HG03196 (cell line): ENCODE data around the gene R3HDM4.

Experiments
- ATAC-seq: cut with Tn5 transposase; IDR thresholded peaks from one replicate; pipeline ENCODE4 v1.9.1; 2021; ENCODE audit not compliant: unreplicated experiment

Gene R3HDM4

DNA sequence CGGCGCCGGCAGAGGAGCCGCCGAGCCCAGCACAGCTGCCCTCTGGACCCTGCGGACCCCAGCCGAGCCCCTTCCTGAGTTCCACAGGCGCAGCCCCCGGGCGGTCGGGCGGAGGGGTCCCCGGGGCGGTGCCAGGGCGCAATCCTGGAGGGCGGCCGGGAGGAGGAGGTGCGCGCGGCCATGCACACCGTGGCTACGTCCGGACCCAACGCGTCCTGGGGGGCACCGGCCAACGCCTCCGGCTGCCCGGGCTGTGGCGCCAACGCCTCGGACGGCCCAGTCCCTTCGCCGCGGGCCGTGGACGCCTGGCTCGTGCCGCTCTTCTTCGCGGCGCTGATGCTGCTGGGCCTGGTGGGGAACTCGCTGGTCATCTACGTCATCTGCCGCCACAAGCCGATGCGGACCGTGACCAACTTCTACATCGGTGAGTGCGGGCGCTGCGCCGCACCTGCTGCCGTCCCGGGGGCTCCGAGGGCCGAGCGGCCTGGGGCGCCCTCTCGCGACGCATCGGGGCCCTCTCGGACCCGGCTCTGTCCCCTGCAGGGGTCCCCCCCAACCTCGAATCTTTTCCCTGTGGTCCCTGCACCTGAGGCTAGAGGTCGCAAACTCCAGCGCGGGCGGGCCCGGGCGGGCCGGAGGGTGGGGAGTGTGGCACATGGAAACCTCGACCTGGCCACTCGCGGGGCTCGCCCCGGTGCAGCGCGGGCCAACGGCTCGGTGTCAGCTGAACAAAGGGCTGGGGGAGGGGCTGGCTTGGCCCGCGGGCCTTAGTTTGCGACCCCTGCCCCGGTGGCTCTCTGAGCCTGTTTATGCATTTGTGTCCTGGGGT is 4.5 kb upstream of the R3HDM4 start, which contains the start of gene KISS1R:
TSS of gene KISS1R (plus strand) at position 11 of the 829 bp plus-strand sequence. CDS start at position 181, 170 bp downstream.
- no peak for ATAC-seq

DNA sequence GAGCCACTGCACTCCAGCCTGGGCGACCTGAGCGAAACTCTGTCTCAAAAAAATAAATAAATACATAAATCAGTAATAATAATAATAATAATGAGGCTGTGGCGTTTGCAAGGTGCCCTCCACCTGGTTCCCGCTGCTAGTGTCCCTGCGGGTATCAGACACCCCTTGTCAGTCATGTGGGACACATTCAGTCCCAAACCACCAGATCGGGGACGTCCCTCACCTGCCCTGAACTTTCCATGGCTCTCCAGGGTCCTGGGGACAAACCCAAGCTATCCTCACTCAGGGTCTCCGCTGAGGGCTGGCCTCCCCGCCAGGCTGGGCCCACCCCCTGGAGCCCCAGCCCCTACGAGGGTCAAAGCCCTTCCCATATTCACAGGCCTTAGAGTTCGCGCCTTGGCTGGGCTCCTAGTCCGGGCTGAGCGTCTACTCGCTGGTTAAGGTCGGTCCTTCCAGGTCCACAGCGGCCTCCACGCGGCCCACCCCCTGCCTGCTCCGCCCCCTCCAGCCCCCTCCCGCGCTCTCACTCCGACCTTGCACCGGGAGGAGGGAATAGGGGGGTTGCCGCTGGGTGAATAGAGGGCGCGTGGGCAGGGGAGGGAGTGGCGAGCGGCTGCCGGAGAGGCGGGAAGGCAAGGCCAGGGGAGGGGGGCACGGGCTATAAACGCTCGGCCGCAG is 3.8 kb upstream of the R3HDM4 start:
- no peak for ATAC-seq

DNA sequence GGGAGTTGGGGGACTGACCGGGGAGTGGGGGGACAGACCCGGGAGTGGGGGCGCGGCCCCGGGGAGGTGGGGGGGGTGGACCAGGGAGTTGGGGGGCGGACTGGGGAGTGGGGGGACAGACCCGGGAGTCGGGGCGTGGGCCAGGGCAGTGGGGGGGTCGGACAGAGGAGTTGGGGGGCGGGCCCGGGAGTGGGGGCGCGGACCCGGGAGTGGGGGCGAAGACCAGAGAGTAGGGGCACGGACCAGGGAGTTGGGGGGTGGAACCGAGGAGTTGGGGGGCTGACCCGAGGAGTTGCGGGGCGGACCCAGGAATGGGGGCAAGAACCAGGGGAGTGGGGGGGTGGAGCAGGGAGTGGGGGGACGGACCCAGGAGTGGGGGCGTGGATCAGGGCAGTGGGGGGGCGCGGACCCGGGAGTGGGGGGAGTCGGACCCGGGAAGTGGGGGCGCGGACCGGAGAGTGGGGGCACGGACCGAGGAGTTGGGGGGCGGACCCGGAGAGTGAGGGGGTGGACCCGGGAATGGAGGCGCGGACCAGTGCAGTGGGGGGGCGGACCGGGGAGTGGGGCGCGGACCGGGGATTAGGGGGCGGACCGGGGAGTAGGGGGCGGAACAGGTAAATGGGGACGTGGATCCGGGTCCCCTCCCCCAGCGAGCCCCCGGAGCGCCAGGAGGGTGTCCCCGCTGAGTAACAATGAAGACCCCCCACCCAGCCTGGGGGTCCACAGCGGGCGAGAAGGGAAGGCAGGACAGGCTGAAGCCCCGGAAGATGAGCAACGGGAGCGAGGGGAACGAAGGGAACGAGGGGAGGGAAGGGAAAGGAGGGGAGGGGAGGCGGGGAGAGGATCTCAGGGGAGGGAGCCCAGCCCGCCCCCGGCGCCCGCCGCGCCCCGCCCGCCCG is 589 bp downstream of the R3HDM4 start:
- ATAC-seq, result no peak

DNA sequence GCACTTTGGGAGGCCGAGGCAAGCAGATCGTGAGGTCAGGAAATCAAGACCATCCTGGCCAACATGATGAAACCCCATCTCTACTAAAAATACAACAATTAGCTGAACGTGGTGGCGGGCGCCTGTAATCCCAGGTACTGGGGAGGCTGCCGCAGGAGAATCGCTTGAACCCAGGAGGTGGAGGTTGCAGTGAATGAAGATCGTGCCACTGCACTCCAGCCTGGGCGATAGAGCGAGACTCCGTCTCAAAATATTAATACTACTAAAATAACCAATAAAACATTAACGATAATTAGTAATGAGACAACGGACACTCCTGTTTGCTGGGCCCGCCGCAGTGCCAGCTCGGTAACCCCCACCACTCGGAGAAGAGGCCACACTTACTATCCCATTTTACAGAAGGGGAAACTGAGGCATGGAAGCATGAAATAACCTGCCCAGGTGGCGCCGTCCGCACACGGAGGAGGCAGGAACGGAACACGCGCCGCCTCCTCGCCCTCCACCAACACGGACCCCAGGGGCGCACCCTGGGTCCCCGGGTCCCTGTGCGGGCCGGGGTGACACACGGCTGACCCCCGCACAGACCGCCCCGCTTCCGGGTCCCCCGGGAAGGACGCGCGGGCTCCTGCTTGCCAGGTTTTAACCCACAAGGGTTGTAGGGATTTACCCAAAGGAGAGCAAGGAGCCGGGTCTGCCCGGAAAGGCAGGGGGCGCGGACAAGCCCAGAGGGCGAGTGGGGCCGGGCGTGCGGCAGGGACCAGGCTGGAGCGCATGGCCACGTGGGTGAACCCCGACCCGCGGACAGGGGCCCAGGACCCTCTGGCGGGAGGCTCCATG is 1.6 kb downstream of the R3HDM4 start:
- no peak for ATAC-seq

DNA sequence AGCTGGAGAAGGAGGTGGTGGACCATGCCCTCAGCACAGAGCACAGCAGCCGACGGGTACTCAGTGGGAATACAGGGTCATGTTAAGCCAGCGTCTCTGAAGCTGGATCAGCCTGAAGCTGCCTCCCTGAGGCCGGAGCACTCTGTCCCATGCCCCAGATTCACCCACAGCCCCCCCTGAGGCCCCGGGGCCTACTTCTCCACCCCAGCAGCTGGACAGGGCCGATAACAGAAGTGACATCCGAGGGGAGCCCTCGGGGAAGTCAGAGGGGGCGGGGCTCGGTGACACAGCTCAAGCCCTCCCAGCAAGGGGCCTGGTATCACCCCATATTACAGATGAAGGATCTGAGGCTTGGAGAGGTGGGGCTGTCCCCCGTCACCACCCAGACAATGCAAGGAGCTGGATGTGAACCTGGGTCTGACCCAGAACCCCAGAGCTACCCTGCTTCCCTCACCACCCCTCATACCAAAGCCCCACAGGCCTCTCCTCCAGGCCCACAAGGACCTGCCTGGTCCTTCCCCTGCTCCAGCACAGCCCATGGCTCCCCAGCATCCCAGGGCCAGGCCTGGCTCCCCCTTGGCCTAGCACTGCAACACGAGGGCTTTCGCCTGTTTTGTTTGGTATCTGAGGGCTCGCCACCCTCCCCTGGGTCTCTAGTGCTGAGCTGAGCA is 5.7 kb downstream of the R3HDM4 start:
- ATAC-seq, result no peak

DNA sequence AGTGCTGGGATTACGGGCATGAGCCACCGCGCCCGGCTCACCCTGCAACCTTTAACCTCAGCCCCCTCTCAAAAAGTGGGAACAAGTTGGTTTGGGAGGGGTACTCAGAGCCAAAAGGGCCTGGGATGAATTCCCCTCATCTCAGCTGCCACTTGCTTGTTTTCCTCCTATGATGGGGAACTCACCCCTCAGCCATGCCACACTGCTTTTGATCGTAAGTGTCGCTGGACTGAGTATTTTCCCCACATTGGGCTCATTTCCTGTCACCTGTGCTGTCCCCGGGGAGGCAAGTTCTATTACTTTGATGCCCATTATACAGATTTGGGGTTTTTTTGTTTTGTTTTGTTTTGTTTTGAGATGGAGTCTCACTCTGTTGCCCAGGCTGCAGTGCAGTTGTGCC is 6.5 kb downstream of the R3HDM4 start:
- no peak for ATAC-seq

DNA sequence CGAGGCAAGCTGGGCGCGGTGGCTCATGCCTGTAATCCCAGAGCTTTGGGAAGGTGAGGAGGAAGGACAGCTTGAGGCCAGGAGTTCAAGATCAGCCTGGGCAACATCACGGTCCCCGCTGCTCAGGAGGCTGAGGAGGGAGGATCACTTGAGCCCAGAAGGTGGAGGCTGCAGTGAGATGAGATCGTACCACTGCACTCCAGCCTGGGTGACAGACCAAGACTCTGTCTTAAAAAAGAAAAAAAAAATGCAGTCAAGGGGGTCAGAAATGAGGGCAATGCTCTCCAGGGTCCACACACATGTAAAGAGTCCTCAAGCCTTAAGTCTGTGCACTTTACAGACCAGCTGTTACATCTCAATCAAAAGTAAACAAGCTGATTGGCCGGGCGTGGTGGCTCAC is 8.5 kb downstream of the R3HDM4 start:
- no peak for ATAC-seq

DNA sequence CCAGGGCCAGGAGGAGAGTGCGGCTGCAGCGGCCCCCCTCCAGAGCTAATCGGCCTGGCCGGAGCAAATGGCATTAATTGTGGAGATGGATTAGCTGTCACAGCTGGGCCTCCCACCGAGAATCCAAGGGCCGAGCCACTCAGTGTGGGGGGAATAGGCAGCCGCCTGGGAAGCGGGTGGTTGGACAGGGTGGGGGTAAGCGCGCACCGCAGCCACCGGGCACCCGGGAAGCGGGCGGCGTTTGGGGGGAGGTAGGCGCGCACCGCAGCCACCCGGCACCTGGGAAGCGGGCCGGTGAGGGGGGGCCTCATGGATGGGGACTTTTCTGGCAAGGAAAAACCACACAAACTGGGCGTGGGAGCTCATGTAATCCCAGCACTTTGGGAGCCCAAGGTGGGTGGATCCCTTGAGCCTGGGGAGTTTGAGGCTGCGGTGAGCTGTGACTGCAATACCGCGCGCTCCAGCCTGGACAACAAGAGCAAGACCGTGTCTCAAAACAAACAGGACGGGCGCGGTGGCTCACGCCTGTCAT is 9.7 kb downstream of the R3HDM4 start:
- no peak for ATAC-seq

DNA sequence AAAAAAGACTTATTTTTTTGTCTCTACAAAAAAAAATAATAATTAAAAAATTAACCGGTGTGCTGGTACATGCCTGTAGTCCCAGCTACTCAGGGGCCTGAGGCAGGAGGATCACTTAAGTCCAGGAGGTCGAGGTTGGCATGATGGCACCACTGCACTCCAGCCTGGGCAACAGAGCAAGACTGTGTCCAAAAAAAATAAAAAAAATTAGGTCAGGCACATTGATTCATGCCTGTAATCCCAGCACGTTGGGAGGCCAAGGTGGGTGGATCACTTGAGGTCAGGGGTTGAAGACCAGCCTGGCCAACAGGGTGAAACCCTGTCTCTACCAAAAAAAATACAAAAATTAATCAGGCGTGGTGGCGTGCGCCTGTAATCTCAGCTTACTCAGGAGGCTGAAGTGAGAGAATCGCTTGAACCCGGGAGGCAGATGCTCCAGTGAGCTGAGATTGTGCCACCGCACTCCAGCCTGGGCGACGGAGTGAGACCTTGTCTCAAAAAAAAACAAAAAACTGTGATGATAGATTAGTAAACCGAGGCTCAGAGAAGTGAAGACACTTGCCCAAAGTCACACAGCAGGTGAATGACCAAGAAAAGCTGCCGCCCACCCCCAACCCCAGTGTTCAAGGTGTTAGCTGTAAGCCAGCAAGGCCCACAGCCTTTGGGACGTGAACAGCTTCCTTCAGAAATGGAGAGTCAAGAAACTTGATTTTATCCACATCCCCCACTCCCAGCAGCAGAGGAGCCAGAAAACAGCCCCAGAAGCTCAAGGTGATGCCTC is 10.4 kb downstream of the R3HDM4 start:
- no peak for ATAC-seq

DNA sequence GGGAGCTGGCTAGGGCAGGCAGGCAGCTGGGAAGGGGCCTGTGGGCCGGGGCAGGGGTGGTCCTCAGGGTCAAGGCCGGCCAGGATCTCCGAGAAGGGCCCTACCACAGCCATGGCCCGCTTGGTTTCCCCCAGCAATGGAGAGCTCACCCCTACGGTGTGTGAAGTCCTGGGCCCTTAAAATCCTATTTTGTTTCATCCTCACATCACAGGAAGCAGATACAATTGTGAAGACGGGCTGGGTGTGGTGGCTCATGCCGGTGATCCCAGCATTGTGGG is 11.0 kb downstream of the R3HDM4 start:
- no peak for ATAC-seq

DNA sequence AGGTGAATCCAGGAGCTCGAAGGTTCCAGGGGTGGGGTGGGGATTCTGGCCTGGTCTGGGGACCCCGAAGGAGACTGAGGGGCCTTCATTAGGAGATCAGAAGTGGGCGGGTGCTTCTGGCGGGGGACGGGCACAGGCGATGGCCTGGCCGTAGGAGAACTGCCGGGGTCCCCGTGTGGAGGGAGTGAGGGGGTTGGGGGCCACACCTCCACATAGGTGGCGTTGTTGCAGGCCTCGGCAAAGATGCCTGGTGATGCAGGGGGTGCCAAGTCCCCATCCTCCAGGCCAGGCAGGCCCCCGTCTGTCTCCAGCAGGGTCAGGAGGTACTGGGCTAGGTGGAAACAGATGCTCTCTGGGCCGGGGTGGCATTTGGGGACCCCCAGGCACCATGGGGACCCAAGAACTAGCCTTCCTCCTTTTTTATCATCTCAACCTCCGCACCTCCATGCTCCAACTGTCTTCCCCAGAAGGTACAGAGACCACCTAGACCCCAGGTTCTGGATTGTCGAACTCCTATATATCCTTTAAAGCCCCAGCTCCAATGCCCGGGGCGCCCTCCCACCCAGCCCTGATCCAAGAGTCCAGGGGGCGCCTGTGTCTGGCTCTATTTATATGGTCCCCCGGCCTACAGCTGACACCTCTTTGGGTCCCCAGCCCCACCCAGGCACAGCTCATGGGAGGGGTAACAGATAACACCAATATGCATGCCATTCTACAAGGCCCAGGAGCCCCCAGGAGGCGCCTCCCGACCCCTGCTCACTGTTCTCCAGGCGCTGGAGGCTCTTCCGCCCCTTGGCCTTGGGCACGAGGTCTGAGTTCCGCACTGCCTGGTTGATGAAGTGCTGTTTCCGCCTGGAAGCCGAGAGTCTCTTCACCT is 11.6 kb downstream of the R3HDM4 start:
- ATAC-seq, result no peak

DNA sequence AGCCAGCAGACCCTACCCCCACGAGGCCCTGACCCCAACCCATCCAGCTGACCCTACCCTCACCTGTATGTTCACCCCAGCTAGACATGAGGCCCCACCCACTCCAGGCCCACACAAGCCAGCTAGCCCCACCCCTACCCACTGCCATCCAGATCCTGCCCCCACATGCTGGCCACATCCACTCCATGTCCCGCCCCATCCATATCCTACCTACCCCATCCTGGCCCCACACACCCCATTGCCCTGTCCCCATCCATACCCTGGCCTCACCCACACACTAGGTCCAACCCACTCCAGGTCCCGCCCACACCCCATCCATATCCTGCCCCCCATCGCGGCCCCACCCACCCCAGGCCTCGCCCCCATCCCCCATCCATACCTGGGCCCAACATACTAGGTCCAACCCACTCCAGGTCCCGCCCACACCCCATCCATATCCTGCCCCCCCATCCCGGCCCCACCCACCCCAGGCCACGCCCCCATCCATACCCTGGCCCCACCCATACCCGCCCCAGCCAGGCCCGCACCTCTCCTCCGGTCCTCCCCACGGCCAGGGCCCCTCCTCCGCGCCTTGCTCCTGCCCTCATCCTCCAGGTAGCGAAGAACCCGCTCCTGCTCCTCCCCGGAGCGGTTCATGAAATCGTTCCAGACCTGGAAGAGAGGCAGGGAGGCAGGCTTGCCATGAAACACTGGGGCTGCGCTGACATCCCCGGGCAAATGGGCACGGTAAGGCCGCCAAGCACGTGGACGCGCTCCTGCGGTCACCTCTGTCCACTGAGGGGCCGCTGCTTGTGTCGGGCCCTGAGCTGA is 12.5 kb downstream of the R3HDM4 start:
- no peak for ATAC-seq

DNA sequence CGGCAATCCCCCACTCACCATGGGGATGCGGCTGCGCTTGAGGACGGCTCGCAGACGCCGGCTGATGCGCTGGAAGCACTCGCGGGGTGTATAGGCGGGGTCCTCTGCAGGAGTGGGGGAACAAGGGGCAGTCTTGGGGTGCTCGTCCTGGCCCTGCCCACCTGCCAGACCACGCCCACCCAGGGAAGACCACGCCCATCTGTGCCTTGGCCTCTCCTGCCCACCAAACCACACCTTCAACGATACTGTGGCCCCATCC is 13.0 kb downstream of the R3HDM4 start:
- no peak for ATAC-seq

DNA sequence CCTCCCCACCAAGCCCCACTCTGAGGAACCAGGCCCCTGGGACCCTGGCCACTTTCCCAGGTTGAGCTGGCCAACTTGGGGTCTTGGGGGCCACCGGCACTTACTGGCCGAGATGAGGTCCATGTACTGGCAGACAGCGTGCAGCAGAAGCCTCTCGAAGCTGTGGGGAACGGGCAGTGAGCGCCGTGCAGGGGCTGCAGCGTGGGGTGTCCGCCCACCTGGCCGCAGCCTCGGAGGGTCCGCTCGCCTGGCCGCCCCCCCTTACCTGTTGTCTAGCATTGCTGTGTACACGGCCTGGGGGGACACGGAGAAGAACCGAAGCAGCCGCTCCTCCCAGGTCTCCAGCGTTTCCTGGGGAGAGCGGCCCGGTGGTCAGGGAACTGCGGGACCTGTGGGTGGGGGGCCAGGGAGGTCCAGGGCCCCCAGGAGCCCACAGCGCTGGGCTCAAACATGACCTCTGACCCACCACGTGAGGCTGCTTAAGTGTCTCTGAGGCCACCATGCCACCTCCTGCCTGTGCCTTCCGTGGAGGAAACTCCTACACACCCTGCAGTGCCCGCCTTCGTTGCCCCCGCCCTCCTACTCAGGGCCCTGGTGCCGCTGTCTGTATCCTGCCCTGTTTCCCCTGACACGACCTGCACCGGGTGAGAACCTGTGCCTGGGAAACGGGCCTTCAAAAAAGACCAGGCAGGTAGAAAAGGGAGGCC is 13.5 kb downstream of the R3HDM4 start:
- no peak for ATAC-seq

DNA sequence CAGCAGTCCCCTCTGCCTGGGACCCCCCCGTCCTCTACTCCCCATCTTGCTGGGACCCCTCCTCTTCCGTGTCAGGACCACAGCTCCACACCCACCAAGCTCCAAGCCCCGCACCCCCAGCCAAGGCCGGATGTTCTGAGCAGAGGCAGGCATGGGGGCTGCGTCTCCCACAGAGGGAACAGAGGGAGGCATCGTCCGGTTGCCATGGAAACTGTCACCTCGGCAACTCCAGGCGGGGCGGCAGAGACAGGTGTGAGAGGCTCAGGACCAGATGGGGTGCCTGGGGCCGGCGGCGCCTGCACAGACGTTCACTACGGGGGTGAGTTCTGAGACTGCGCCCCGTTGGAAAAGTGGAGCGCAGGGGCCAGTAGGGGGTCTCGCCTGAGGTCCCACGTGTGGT is 14.4 kb downstream of the R3HDM4 start:
- no peak for ATAC-seq

DNA sequence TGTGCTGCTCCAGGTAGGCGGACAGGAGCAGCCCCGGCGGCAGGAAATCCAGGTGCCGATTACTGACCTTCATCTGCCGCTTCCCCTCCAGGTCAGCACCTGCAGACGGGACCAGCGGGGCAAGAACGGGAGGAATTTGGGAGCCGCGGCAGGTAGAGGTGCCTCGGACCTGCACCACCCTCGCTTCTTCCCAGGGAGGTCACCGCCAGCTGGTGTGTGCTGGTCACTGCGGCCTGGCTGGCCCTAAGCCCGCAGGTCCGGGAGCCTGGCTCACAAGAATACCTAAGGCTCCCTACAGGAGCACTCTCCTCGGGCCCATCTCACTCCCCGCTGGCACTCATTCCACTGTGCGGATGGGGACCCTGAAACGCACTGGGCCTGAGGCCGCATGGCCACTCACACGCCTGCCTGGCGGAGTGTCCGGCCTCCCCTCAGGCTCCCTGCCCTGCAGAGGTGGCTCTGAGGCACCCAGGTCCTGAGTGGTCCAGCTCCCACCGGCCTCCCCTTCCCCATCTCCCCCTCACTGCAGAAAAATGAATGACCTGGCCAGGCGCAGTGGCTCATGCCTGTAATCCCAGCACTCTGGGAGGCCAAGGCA is 15.5 kb downstream of the R3HDM4 start:
- no peak for ATAC-seq

DNA sequence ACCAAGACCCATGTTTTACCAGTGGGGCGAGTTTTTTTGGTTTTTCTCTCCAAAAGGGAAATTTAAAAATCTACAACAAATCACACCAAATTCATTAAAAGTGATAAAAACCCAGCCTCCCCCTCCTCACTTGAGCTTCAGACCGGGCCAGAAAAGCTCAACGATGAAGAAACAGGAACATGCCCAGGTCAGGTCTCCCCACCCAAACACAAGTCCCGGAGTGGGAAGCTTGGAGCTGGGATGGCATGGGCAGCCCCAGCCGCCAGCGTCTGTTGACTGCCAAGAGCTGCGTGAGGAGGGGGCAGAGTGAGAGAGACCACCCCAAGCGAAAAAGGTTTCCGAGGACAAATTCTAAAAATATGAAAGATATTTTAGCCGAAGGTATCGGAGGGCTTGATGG is 16.0 kb downstream of the R3HDM4 start:
- ATAC-seq, result no peak
